Activated CD4-positive, alpha-beta T cell treated with anti-CD3 and anti-CD28 coated beads, Interleukin-2, Interleukin-4, amounts not matched to agents 100 ng/mL and 50 ng/mL, durations not matched to agents 16 hours and 8 hours (primary cell): Measurements from ENCODE around the gene TOM1L2.
A peak's percentile ranks its signal among the peaks of the same experiment; 100 is the strongest.
"Not testable (repeated sequence)": the region's sequence is repeated elsewhere in the genome, so short reads cannot be mapped to it uniquely, and the experiment has no call there.

Source experiments
- DNase-seq: peaks from one replicate; pipeline ENCODE4 v3.0.0-alpha.2; 2020; ENCODE audit warnings: low spot score

The TOM1L2 gene

DNA sequence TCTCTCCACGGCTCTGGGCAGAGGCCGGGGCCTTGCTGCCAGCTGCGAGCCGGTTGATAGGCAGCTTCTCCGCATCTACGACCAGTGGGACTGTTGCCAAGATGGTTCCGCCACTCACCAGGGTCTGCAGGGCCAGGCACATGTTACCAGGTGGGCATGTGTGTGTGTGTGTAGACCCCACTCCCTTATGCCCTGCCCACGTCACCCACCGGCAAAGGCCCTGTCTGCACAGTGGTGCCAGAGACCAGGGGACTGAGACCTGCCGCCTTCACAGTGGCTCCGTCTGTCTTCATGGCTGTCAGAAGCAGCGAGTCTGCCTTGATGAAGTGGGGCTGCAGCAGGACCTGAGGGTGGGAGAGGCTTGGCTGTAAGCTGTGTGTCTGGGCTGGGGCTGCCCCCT, 153.1 kb downstream of the TOM1L2 start:
- no peak for DNase-seq

- no peak for DNase-seq
These were observed 154.1 kb downstream of the TOM1L2 start for GRCh38 chr17:17818088-17818526.

GRCh38 chr17:17817552-17817947, 154.7 kb downstream of the TOM1L2 start:
- no peak for DNase-seq

DNA sequence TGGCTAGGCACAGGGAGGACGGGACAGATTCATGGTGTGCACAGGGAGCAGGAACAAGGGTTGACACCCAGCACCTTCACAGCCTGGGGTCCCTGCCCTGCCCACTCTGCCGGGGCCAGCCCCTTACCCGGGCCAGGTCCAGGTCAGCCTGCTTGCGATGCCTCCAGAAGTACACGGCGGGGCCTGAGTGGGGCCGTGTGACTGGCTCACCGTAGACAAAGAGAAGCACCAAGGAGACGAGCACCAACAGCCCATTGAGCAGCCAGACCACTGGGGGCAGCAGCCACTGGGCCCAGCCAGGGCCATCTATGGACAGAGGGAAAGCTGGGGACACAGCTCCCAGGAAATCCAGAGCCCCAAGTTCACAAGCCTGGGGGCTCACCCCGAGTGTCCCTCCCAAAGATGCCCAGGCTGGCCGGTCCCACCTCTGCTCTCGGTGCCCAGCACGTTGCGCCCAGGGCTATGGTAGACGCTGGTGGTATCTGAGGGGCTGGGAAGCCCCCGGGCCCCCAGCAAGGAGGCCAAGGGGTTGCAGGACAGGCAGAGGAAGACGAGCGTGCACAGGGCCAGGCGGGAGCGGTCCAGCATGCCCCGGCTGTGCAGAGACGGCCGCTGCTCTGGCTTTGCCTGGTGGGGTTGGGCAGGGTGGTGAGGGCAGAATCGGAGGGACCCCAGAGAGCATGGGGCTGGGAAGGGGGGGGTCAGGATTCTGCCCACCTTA, 155.2 kb downstream of the TOM1L2 start:
- no peak for DNase-seq

DNA sequence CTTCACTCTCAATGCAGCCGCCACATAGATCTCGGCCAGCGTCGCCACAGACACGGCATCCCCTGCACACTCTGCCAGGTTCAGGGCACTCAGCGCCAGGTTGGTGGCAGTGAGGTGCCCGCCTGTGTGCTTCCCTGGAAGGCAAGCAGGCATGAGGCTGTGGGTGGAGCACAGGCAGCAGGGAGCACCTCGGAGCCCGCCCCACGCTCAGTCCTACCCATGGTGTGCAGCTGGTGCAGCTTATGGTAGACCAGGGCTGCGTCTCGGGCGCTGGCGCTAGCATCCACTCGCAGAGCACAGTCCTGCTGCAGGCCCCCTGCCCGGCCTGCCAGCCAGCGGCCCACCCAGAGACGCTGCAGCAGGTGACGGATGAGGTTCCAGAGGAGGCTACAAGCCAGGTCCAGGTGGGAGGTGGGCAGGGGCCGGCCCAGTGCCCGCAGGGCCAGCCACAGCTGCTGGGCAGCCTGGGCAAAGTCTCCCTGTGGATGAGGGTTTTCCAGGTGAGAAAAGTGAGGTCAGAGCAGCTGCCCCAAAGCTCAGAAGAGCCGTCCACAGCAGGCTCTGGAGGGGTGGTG, 155.9 kb downstream of the TOM1L2 start:
- no peak for DNase-seq

DNA sequence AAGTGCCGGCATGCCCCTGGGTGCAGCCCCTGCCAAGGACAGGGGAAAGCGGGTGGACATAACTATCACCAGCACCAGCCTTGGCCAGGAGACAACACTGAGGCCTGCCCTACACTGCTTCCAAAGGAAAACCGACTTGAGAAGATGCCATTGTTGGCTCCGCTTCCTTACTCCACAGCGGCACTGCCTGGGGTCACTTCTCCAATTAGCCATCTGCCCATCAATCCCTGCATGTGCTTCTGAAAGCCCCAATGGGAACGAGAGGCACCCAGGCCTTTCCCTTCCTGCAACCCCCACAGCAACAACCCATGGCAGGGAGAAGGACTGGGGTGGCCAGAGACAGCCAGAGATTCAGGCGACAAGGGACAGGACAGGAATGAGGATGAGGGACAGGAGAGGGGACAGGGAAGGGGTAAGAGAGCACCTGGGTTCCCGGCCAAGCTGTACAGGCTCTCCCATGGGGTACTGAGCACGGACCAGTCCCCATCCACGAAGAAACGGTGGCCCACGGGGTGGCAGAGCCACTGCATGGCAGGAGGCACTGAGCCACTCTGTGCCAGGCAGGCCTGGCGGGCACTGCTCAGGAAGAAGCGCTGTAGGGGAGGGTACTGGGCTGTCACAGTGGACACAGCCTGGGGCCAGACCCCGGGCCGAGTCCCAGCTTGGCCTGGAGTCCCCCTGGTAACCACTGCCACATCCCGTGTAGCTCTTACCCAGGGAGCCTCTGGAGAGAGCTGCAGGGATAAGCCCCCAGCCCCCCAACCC, 156.6 kb downstream of the TOM1L2 start:
- no peak for DNase-seq

DNA sequence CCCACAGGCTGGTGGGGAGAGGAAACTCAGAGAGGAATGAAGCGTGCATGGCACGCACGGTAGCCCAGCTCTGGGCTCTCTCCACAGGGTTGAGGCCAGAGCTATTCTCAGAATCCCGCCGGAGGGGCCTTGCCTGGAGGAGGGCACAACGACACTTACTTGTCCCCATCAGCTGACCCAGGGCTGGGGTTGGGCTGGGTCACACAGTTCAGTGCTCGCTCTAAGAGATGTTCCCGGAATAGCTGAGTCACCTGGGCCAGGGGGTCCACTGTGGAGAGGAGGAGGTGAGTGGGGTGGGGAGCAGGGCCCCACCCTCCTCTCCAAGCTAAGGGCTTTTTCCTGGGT, 157.2 kb downstream of the TOM1L2 start:
- DNase-seq = no peak

- no peak for DNase-seq
These were observed 157.8 kb downstream of the TOM1L2 start for GRCh38 chr17:17814162-17815061.

GRCh38 chr17:17813725-17814095, 158.5 kb downstream of the TOM1L2 start:
- no peak for DNase-seq

GRCh38 chr17:17813055-17813724, 159.0 kb downstream of the TOM1L2 start:
- no peak for DNase-seq

DNA sequence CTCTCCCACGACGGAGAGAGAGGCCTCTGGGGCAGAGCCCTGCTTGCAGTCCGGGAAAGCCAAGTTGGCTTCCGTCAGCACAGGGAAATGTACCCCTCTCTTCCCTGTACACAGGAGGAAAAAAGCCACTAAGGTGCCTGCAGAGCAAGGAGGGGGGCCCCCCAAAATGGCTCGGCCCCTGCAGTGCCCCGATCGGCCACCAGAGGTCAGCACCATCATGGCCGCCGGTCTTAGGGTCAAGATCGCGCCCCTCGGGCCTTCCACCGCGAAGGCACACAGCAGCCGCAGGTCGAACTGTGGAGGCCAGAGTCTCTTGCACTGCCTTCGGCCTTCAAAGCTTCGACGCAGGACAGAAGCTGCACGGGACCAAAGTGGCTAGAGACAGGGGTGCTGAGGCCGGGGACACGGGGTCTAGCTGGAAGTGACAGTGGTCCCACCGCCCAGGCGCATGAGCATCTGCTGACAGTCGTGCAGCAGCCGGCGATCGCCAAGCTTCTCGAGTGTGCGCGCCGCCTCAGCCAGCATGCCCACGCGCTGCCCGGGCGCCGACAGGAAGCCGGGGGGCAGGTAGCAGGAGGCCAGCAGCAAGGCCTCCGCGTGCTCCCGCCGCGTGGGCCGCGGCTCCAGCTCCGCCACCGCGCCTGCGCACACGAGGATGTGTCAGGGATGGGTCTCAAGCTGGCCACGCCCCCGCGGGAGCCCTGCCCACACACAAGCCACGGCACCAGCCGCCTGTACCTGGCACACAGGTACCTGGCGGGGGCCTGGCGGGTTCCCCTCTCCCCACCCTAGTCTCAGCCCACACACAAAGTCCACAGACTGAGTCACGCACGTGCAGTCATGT, 159.8 kb downstream of the TOM1L2 start:
- peak; percentile 53 for DNase-seq

DNA sequence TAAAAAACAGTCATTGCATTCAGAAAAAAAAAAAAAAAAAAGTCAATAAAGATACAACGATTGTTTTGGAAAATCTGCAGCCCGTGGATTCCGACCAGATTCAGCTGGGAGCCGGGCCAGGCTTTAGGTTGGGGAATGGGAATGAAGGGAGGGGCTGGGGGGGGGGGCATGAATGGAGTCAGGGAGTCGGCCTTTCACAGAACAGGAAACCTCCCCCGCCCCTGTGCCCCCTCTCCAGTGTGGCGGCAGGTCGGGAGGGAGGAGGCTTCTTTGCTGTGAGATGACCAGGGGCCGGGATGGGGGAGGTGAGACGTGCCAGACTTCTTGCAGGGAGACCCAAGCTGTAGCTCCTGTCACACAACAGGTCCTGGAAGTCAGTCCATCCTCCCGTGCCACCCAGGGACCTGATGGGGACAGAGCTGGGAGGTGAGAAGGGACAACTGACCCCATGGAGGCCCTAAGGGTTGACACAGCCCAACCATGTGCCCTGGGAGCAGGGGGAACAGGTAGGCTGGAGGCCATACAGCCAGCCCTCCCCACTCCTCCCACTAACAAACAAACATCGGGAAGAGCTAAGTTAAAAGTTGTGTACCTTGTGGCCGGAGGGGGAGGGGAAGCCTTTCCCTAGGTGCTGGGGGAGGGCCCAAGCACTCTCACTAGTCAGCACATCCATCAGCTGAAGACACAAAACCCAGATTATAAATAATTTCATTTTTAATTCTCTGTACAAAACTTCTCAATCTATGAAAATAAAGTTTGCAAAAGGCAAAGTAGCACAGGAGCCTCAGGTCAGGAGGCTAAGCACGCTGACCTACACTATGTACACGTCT, 160.6 kb downstream of the TOM1L2 start:
- no peak for DNase-seq

GRCh38 chr17:17810895-17811248, 161.3 kb downstream of the TOM1L2 start:
- DNase-seq = no peak

DNA sequence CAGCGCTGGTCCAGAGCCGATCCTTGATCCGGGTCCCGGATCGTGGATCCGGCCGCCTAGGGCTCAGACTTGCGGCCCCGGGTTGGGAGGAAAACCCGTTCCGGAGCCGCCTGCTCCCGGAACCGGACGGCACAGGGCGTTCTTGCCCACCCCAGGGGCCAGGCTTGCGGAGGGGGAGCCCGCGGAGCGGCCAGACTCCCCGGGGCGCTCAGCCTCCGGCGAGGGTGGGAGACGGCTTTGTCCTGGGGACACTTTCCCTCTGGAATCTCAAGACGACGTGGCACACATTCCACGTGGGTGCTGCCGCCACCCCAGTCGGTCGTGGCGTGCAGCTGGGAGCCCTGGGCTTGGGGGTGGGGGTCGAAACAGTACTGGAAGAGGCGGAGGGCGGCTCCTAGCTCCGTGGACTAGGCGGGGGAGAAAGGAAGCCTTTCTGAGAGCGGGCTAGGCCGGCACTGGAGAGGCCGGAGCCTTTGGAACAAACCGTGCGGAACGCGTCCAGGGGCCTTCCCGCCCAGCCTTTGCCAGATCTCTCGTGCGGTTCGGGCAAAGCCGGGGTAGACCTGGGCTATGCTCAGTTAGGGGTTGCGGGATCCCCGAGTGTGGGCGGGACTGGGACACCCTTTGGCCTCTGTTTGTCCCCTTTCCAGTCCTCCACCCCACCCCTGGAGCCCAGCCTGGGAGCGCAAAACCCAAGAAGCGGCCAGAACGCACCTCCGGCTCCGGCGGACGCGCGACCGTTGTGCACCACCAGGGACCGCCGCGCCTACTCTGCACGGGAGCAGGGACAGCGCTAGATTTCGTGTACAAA, 161.9 kb downstream of the TOM1L2 start:
- DNase-seq = no peak

DNA sequence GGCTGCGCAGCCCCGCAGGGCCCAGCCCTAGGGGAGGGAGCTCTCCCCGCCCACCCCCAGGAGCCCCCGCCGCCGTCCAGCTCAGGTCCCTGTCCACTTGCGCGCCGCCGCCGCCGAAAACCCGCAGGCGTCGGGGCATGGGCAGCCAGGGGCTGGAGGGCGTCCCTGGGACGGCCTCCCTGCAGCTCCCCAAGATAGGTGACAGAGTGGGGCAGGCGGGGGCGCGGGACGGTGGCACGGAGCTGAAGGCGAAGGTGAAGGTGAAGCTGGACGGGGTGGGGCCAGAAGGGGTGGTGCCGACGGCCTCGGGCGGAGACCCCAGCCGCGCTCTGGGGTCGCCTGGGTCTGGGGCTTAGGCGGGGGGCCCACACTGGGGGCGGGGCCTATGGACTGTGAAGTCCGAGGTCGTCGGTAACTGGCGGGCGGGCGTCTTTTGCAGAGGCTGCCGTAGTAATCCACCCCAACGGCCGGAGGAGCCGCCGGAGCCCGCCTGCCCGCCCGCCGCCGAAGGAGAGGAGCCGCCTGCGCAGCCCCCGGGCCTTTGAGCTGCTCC, 162.6 kb downstream of the TOM1L2 start:
- DNase-seq = no peak

DNA sequence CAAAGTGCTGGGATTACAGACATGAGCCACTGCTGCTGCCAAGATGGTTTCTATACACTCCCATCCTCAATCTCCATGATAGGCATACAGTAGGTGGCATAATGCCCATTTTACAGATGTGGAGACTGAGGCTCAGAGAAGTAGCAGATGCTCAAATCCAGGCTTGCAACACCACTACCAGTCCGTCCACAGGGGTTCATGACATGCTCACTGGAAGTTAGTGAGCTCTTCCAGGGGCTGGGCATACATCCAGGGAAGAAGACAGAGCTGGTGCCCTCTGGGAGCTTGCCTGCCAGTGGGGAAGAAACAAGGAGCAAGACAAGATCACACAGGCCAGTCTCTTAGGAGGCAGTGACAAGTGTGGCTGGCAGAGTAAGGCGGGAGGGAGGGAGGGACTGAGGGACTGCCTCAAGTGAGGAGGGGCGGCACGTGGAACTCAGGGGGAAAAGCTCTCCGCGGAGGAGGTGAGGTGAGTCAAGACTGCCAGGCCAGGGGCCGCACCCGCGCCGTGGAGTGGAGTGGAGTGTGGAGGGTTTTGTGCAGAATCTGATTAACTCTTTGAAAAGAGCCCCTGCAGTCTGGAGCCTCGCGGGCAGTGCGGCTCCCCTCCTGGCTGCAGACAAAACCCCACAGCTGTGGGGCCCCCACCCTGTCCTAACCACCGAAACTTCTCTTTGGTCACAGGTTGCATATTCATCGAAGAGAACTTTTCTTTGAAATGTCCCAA, 163.3 kb downstream of the TOM1L2 start:
- DNase-seq = no peak

GRCh38 chr17:17808200-17808599, 164.0 kb downstream of the TOM1L2 start:
- not testable (repeated sequence) for DNase-seq

DNA sequence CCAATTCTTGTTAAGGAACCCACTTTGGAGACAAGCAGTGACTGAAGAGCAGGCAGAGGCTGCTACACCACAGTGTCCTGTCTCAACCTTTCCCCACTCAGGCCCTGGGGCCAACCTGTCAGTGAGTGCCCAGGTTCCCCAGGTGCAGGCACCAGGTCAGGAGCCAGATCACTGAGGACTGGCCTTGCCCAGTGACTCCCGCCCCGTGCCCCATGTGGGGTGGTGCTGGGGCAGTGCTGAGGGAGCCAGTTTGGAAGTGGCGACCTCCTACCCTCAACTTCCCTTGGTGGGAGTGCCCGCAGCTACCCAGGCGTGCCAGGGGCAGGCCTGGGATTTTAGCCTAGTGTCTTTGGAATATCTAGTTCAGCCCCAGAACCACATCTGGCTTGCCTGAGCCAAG, 164.8 kb downstream of the TOM1L2 start:
- no peak for DNase-seq
